ENCODE measurements around the gene ULK3. TPM values are rescaled to one million over a fixed set of nuclear protein-coding genes. Genes with fewer than 3 reads are reported as not detected.
A peak's percentile ranks its signal among the peaks of the same experiment; 100 is the strongest.

The ULK3 gene
- total and polyA plus RNA-seq, 10 of the 15 experiments (the other 5 are each of a cell fraction or from before 2014, with no cell fraction given): 0.64 to 38.8 (median 27.1) TPM

DNA sequence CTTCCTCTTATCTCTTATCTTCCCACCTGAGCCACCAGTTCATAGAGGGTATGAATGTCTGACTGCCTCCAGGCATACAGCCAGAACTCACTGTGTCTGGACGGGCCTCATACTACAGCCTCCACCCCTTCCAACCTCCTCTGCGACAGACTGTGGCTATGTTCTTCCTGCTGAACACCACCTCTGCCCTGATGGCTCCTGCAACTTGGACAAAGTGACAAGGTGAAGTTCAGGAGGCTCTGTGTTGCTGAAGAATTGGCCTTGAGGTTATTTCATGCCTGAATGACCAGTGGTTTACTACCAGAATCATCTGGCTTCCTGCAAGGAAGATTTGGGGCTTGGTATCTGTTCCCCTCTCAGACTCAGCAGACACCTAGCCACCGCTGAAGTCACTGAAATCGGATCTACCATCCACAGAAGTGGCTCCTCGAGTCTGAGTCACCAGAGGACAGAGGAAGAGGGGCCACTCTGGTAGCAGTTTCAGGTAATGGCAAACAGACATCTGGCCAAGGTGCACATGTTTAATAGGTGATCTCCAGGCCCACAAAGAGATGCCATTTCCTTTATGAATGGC lies 14.2 kb upstream of the ULK3 start (continued):
- no peak for TF ChIP-seq EGR1 (IDR thresholded peaks at IDR 0.05; ENCODE audit: borderline replicate concordance in 1 of 2, low read depth in 2 of 2, low read length in 2 of 2)
- no peak for TF ChIP-seq NRF1 (conservative IDR thresholded peaks at IDR 0.05; ENCODE audit: low read depth, low read length)
- TF ChIP-seq CHD4 (IDR thresholded peaks at IDR 0.05): no peak
- TF ChIP-seq MYC (IDR thresholded peaks at IDR 0.05; ENCODE audit: insufficient read depth, insufficient read length, insufficient replicate concordance, low read length, severe bottlenecking): no peak
- peak; percentile 71 for TF ChIP-seq IKZF2 (IDR thresholded peaks at IDR 0.05)
- no peak for TF ChIP-seq BCL11A (IDR thresholded peaks at IDR 0.05; ENCODE audit: low read depth, low read length)
- TF ChIP-seq LARP7 (IDR thresholded peaks at IDR 0.05): no peak
- TF ChIP-seq RB1 (IDR thresholded peaks at IDR 0.05; ENCODE audit: borderline replicate concordance): no peak
- no peak for TF ChIP-seq ZBTB33 (IDR thresholded peaks at IDR 0.05)
- TF ChIP-seq, protein P1, sequence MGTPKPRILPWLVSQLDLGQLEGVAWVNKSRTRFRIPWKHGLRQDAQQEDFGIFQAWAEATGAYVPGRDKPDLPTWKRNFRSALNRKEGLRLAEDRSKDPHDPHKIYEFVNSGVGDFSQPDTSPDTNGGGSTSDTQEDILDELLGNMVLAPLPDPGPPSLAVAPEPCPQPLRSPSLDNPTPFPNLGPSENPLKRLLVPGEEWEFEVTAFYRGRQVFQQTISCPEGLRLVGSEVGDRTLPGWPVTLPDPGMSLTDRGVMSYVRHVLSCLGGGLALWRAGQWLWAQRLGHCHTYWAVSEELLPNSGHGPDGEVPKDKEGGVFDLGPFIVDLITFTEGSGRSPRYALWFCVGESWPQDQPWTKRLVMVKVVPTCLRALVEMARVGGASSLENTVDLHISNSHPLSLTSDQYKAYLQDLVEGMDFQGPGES (IDR thresholded peaks at IDR 0.05): no peak
- TF ChIP-seq HDAC2 (IDR thresholded peaks at IDR 0.05): no peak
- no peak for TF ChIP-seq GATAD2B (conservative IDR thresholded peaks at IDR 0.05; ENCODE audit: low read depth)
- TF ChIP-seq PBX3 (IDR thresholded peaks at IDR 0.05; ENCODE audit: insufficient replicate concordance, low read depth, low read length): no peak
- TF ChIP-seq SMAD5 (IDR thresholded peaks at IDR 0.05; ENCODE audit: low read depth): 0 out of 2 replicates have a peak, but pooled peaks have one; percentile 41
- peak; percentile 86 for TF ChIP-seq RUNX3 (IDR thresholded peaks at IDR 0.05; ENCODE audit: low read length)
- TF ChIP-seq IRF4 (IDR thresholded peaks at IDR 0.05; ENCODE audit: low read depth, low read length): no peak
- TF ChIP-seq MEF2A (IDR thresholded peaks at IDR 0.05; ENCODE audit: insufficient read depth, low read depth, low read length): 0 out of 2 replicates have a peak, but pooled peaks have one; percentile 22
- no peak for TF ChIP-seq ATF3 (IDR thresholded peaks at IDR 0.05; ENCODE audit: borderline replicate concordance, extremely low read depth, low read depth, low read length)
- no peak; the same call in 1 of the 2 replicates for TF ChIP-seq MTA3 (IDR thresholded peaks at IDR 0.05; ENCODE audit: borderline replicate concordance, low read length)
- no peak for TF ChIP-seq DPF2 (IDR thresholded peaks at IDR 0.05)
- no peak for TF ChIP-seq ZNF384 (IDR thresholded peaks at IDR 0.05; ENCODE audit: borderline replicate concordance, low read depth, low read length)
- TF ChIP-seq POU2F2 (IDR thresholded peaks at IDR 0.05; ENCODE audit: borderline replicate concordance, low read depth, low read length): no peak
- peak; percentile 55; the same call in 1 of the 2 replicates for TF ChIP-seq NFIC (IDR thresholded peaks at IDR 0.05; ENCODE audit: low read depth, low read length)
- TF ChIP-seq KLF5 (IDR thresholded peaks at IDR 0.05; ENCODE audit: partially characterized antibody): no peak
- TF ChIP-seq ZNF217 (IDR thresholded peaks at IDR 0.05): no peak
- peak; percentile 60; the same call in 1 of the 2 replicates for TF ChIP-seq ZBED1 (IDR thresholded peaks at IDR 0.05; ENCODE audit: borderline replicate concordance)
- TF ChIP-seq POLR2A (IDR thresholded peaks at IDR 0.05; ENCODE audit: low read depth, low read length): peak; percentile 35
- no peak for TF ChIP-seq CHD1 (IDR thresholded peaks at IDR 0.05; ENCODE audit: low read depth, low read length)

Measured in GM12878 (cell line).